Stomach (tissue), 4 donors: ENCODE measurements around the gene SLITRK2.

ENCODE experiments used
- CTCF ChIP-seq, 7 experiments: fragments of 450-650 bp in 4 of 7; fragments of 200-600 bp in 3 of 7; sonication (generic) in 3 of 7; IDR thresholded peaks; one replicate each; pipeline ENCODE4 v1.5.1; 2016 to 2019; ENCODE audit warnings: antibody characterized with exemption in 7 of 7, control low read depth in 2 of 7, mild to moderate bottlenecking in 1 of 7
- EP300 ChIP-seq: sonication (generic); formaldehyde crosslinking; IDR thresholded peaks from one replicate; pipeline ENCODE4 v1.6.1; 2017; ENCODE audit warnings: antibody characterized with exemption

DNA sequence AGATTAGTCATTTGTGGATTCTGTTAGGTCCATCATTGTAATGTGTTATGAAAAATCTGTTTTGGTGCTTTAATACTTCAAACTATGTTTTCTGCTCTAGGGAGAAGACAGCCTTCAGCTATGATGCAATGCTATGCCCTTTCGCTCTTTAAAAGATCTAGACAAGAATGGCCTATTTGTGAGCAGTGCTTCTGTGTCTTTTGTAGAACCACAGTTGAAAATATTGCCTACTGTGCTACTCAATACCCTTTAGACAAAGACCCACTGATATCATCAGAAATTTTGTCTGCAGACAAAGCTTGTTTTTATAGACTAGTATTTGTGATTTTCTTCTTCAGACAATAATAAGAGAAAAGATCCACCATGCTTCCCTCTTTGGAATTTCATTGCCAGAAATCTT is 44.6 kb upstream of the SLITRK2 start:
- TF ChIP-seq CTCF (IDR thresholded peaks at IDR 0.05) (no peak), EP300 (no peak)
